ENCODE data around the gene SSTR5.

Gene SSTR5

DNA sequence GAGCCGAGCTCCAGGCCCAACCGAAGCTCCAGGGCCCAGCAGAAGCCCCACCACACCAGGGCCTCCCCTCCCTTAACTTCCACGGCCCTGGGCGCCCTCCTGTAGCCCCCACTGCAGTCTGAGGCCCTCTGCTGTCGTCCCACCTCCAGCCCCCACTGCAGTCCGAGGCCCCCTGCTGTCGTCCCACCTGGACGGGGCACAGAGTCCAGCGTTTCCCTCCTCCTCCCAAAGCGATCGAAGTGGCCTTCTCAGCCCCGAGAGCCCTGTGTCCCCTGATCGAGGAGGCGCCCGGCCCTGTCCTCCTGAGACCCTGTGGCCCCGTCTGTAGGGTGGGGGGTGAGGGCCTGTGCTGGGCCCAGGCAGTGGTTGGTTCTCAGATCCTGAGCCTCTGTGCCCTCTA, 54.6 kb downstream of the SSTR5 start:
- DNase-seq, result no peak

DNA sequence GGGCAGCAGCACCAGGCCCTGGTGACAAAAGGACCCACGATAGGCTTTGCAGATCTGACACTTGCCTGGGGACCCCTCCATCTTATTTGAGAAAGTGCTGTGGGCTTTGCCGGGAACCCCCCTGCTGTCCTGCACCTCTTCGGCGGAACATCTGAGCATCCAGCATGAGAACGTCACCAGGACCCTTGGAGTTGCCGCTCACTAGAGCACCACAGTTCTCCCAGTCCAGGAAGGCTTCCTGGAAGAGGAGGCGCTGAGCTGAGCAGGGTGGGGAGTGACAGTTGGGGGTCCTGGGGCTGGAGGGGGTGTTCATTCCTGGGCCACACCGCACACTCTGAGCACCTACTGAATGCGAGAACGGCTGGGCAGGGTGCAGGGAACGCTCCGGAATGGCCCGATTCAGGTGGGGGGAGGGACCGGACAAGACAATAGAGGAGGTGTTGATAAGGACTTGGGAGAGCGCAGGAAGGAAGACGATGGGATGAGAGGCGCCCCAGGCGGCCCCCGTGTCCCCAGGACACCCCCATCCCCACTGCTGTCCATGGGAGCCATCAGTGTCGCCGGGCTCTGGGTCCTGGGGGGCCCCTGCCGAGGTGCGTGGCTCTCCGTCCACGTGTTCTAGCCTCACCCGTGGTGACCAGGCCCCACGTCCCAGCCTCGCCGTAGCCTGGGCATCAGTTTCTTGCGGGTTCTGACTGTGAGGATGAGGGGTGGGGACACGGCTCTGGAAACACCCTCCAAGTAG, 55.6 kb downstream of the SSTR5 start:
- no peak for DNase-seq

DNA sequence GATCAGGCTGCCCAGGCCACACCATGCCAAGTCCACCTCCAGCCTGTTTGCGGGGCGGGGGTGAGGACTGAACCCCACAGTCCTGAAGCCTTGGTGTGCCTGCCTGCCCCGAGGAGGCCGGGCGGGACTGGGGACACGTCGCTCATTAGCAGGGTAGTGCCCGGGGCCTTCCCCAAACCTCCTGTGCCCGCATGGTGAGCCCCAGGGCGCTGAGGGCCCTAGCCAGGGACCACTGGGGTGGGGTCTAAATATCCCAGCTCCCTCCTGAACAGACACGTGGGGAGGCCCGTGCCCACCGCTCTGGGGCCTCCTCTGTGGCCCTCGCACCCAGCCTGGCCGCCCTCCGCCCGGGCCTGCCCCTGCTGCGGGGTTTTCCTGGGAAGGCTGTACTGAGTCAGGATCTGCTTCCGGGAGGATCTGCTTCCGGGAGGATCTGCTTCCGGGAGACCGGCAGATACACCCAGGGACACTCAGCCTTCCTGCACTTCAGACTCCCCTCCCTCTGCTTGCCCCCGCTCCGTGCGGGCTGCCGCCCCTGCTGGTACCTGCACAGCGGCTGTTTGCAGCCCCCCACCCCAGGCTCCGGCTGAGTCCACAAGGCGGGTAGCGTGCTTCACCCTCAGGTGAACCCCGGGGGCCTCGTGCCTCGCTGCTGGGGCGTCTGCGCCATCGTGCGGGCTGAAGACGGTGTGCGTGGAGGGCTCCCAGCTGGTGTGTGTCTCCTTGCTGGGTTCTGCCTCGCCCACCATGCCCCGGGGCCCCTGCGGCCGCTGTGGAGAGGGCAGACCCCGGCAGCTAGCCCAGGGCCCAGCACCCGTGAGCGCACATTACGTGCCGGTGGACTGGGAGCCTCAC, 56.8 kb downstream of the SSTR5 start:
- no peak for DNase-seq

DNA sequence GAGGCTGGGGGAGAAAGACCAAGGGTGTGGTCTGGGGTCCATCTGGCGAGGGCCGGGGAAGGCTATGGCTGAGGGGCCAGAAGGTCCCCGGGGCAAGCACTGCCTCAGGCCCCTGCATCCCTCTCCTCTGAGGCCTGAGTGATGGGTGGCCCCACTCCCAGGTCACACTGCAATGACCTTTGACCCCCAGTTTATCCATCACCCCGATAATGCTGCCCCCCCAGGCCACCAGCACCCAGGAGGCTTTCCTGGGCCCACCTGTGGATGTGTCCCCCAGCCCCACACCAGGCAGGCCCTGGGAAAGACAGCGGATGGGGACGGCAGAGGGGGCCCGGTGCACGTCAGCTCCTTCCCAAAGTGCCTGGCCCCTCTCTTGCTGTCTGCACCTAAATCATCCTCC, 57.8 kb downstream of the SSTR5 start:
- DNase-seq, result no peak

All from NCI-H748 treated with DMSO at 0.1 percent for 48 hours (cell line).